K562 (cell line): ENCODE data around the gene CCDC78. TPM values are rescaled to one million over a fixed set of nuclear protein-coding genes. Genes with fewer than 3 reads are reported as not detected.

Experiments
- FOXP4 ChIP-seq: sonication (generic); formaldehyde crosslinking; IDR thresholded peaks from 2 replicates; pipeline ENCODE4 v1.8.0; 2022; ENCODE audit warnings: mild to moderate bottlenecking, missing genetic modification reagents, borderline replicate concordance
- KDM4B ChIP-seq, 2 experiments: fragments of 450-650 bp in 1 of 2; sonication (generic) in 1 of 2; IDR thresholded peaks; 2 replicates each; pipeline ENCODE4 v1.6.1; 2016 to 2017; ENCODE audit warnings: borderline replicate concordance in 2 of 2, antibody characterized with exemption in 1 of 2, low read depth in 1 of 2, mild to moderate bottlenecking in 1 of 2
- NBN ChIP-seq: fragments of 450-650 bp; IDR thresholded peaks from 2 replicates; pipeline ENCODE4 v1.6.1; 2016; ENCODE audit warnings: low read depth, mild to moderate bottlenecking
- PHF20 ChIP-seq: fragments of 450-650 bp; IDR thresholded peaks from 2 replicates; pipeline ENCODE4 v1.6.1; 2018; ENCODE audit not compliant: partially characterized antibody
- RBBP5 ChIP-seq: fragments of 200-600 bp; sonication (generic); IDR thresholded peaks from 2 replicates; pipeline ENCODE4 v1.6.1; 2012; ENCODE audit warnings: borderline replicate concordance, mild to moderate bottlenecking, low read length, control low read depth, inconsistent platforms; ENCODE audit not compliant: insufficient read depth, poor library complexity, severe bottlenecking
- RERE ChIP-seq: sonication (generic); formaldehyde crosslinking; IDR thresholded peaks from 2 replicates; pipeline ENCODE4 v1.8.0; 2023; ENCODE audit warnings: missing genetic modification reagents, mild to moderate bottlenecking, borderline replicate concordance
- SAFB ChIP-seq: fragments of 200-400 bp; formaldehyde crosslinking; IDR thresholded peaks from 2 replicates; pipeline ENCODE4 v1.6.1; 2017; ENCODE audit warnings: low read depth, low read length, borderline replicate concordance
- SMARCB1 ChIP-seq: IDR thresholded peaks from 2 replicates; pipeline ENCODE4 v1.6.1; 2011; ENCODE audit warnings: improper control_type of control experiment, low read depth; ENCODE audit not compliant: insufficient read length
- SP1 ChIP-seq: sonication (generic); formaldehyde crosslinking; IDR thresholded peaks from 2 replicates; pipeline ENCODE4 v1.8.1; 2022; ENCODE audit warnings: mild to moderate bottlenecking, missing genetic modification reagents
- SRSF9 ChIP-seq: fragments of 200-400 bp; formaldehyde crosslinking; IDR thresholded peaks from 2 replicates; pipeline ENCODE4 v1.6.1; 2017; ENCODE audit warnings: low read depth, low read length, borderline replicate concordance
- STAG1 ChIP-seq: sonication (generic); formaldehyde crosslinking; IDR thresholded peaks from 2 replicates; pipeline ENCODE4 v1.5.0; 2020; ENCODE audit warnings: missing genetic modification reagents, borderline replicate concordance
- TEAD2 ChIP-seq: fragments of 450-650 bp; IDR thresholded peaks from 2 replicates; pipeline ENCODE4 v1.6.1; 2016; ENCODE audit warnings: missing genetic modification characterization, control low read depth, missing compliant biosample characterization
- TRIM24 ChIP-seq, 2 experiments: fragments of 450-650 bp; IDR thresholded peaks; 2 replicates each; pipeline ENCODE4 v1.6.1; 2016
- TRIM25 ChIP-seq: fragments of 450-650 bp; IDR thresholded peaks from 2 replicates; pipeline ENCODE4 v1.7.0; 2016; ENCODE audit warnings: borderline replicate concordance
- ZNF263 ChIP-seq: sonication (generic); formaldehyde crosslinking; IDR thresholded peaks from 2 replicates; pipeline ENCODE4 v1.8.0; 2022; ENCODE audit warnings: mild to moderate bottlenecking, missing genetic modification reagents, borderline replicate concordance
- polyA plus RNA-seq, 8 experiments: library from polyadenylated mRNA; depleted of rRNA in 4 of 8; stranded (reverse) in 5 of 8; unstranded in 3 of 8; fragments of >200 nt; fragmentation: Nextera tagmentation in 2 of 8; fragmentation: Illumina TruSeq in 1 of 8; extraction: Ambion mirVana in 2 of 8; extraction: Trizol in 1 of 8; gene quantifications; 2 replicates each; pipeline versions ENCODE4 v1.2.1 to v1.2.3, GENCODE V29; 2011 to 2014; ENCODE audit warnings: inconsistent platforms in 1 of 8, missing spikeins in 1 of 8
- total RNA-seq, 7 experiments: library from RNA; depleted of rRNA in 6 of 7; stranded (reverse); fragments of >200 nt in 6 of 7; fragmentation: Illumina TruSeq in 2 of 7; extraction: Trizol in 2 of 7; gene quantifications; 2 replicates each; pipeline versions ENCODE4 v1.2.1 to v1.2.3, GENCODE V29; 2011 to 2021; ENCODE audit warnings: low replicate concordance in 1 of 7
- TF ChIP-seq, protein P1 (sequence below): fragments of 450-650 bp; IDR thresholded peaks from 2 replicates; pipeline ENCODE4 v1.6.1; 2016

Gene CCDC78
- total and polyA plus RNA-seq, 9 of the 15 experiments (the other 6 are each of a cell fraction or from before 2014, with no cell fraction given): 0.24 to 17.7 (median 2.9) TPM

DNA sequence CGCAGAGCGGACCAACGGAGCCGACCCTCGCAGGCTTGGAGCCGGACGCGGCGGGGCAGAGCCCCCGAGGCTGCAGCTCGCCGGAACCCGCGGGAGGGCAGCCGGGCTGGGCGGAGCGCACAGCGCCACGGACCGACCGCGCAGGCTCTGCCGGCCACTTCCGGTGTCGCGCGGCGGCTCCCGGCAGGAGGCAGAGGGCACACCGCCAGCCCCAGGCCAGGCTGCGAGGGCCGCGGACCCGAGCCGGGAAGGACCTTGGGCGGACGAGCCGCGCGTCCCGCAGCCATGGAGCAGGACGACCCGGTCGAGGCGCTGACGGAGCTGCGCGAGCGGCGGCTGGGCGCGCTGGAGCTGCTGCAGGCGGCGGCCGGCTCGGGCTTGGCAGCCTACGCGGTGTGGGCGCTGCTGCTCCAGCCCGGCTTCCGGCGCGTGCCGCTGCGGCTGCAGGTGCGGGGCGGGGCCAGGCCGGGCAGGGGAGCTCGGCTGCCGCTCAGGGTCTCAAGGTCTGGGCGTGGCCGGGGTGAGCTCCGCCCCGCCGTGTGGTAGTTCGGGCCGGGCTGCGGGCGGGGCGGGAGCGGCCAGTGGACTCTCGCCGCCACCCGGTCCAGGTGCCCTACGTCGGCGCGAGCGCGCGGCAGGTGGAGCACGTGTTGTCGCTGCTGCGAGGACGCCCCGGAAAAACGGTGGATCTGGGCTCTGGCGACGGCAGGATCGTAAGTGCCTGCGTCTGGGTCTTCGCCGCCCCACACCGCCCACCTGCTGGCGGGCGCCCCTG is 5.1 kb downstream of the CCDC78 start, which contains the start of gene ANTKMT (continued):
- peak; percentile 93 for TF ChIP-seq RBBP5
- 0 out of 4 replicates have a peak, but pooled peaks of 1 of the 2 experiments have one; percentile 15 for TF ChIP-seq KDM4B (IDR thresholded peaks at IDR 0.05; ENCODE audit: borderline replicate concordance in 2 of 2, low read depth in 1 of 2)
- TF ChIP-seq NBN: no peak
- TF ChIP-seq RERE (CRISPR knock-in tag): no peak
- TF ChIP-seq SMARCB1: no peak
- 0 out of 2 replicates have a peak, but pooled peaks have one; percentile 4 for TF ChIP-seq SAFB
- TF ChIP-seq ZNF263: no peak; the same call in 1 of the 2 replicates
- TF ChIP-seq FOXP4: no peak; the same call in 1 of the 2 replicates
- no peak for TF ChIP-seq SRSF9
- no peak for TF ChIP-seq TEAD2 (tag)
- peak; percentile 65 for TF ChIP-seq PHF20
- peak; percentile 53 for TF ChIP-seq SP1 (CRISPR knock-in tag)
- TF ChIP-seq STAG1: peak; percentile 46; the same call in 1 of the 2 replicates
- TF ChIP-seq, protein P1, sequence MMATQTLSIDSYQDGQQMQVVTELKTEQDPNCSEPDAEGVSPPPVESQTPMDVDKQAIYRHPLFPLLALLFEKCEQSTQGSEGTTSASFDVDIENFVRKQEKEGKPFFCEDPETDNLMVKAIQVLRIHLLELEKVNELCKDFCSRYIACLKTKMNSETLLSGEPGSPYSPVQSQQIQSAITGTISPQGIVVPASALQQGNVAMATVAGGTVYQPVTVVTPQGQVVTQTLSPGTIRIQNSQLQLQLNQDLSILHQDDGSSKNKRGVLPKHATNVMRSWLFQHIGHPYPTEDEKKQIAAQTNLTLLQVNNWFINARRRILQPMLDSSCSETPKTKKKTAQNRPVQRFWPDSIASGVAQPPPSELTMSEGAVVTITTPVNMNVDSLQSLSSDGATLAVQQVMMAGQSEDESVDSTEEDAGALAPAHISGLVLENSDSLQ: peak; percentile 68
- peak in 1 of 2 experiments; percentile 88; a peak in 2 of 4 replicates for TF ChIP-seq TRIM24 (IDR thresholded peaks at IDR 0.05)
- no peak for TF ChIP-seq TRIM25
